COLO668 (cell line): ENCODE results near the gene PRRG2.

Experiments used
- DNase-seq: peaks from one replicate; lab custom pipeline; 2025; ENCODE audit not compliant: unreplicated experiment; lab: John Stamatoyannopoulos, UW

PRRG2 gene

GRCh38 chr19:49556412-49557398 lies 24.4 kb upstream of the PRRG2 start:
- no peak for DNase-seq

- no peak for DNase-seq
Observed at GRCh38 chr19:49557641-49558325, 23.3 kb upstream of the PRRG2 start.

- DNase-seq: no peak
Observed at GRCh38 chr19:49558591-49558990, 22.5 kb upstream of the PRRG2 start.

- no peak for DNase-seq
Observed at GRCh38 chr19:49559443-49559842, 21.7 kb upstream of the PRRG2 start.

- no peak for DNase-seq
Observed at GRCh38 chr19:49559928-49560327, 21.2 kb upstream of the PRRG2 start.

- DNase-seq: no peak
Observed at GRCh38 chr19:49560358-49560900, 20.7 kb upstream of the PRRG2 start.

- DNase-seq: no peak
Observed at GRCh38 chr19:49564616-49565045, 16.5 kb upstream of the PRRG2 start.

GRCh38 chr19:49565261-49565660 lies 15.9 kb upstream of the PRRG2 start:
- no peak for DNase-seq

- no peak for DNase-seq
Observed at GRCh38 chr19:49566302-49566701, 14.8 kb upstream of the PRRG2 start.

- DNase-seq: no peak
Observed at GRCh38 chr19:49567861-49568441, 13.2 kb upstream of the PRRG2 start.

- peak; percentile 58 for DNase-seq
Observed at GRCh38 chr19:49570138-49570856, 10.8 kb upstream of the PRRG2 start.

- peak; percentile 11 for DNase-seq
Observed at GRCh38 chr19:49570997-49571676, 10.0 kb upstream of the PRRG2 start.

- no peak for DNase-seq
Observed at GRCh38 chr19:49573009-49573408, 8.1 kb upstream of the PRRG2 start.

- DNase-seq: no peak
Observed at GRCh38 chr19:49573425-49573824, 7.7 kb upstream of the PRRG2 start.

- no peak for DNase-seq
Observed at GRCh38 chr19:49574206-49574755, 6.8 kb upstream of the PRRG2 start.

- DNase-seq: no peak
Observed at GRCh38 chr19:49579193-49579592, 1.9 kb upstream of the PRRG2 start.

GRCh38 chr19:49579947-49580263 lies 1.2 kb upstream of the PRRG2 start:
- no peak for DNase-seq

- peak; percentile 95 for DNase-seq
Observed at GRCh38 chr19:49580264-49581006, 681 bp upstream of the PRRG2 start, which contains the start of gene NOSIP. Gene NOSIP (minus strand): TSS chr19:49580556. CDS start chr19:49560691, 19,865 bp downstream.

- DNase-seq: no peak
Observed at GRCh38 chr19:49583239-49583638, 2.1 kb downstream of the PRRG2 start.
